ENCODE results near the gene ADAMTS17.
"Not testable (repeated sequence)": the region's sequence is repeated elsewhere in the genome, so short reads cannot be mapped to it uniquely, and the experiment has no call there.

- TF ChIP-seq CTCF, POLR2A (IDR thresholded peaks at IDR 0.05): not testable (repeated sequence)
Observed at GRCh38 chr15:99926532-99926931, 415.2 kb downstream of the ADAMTS17 start.

All from testis (tissue), 2 donors.